HG02943 (cell line): Measurements from ENCODE around the gene LMTK3.
"Not testable (repeated sequence)": the region's sequence is repeated elsewhere in the genome, so short reads cannot be mapped to it uniquely, and the experiment has no call there.

ENCODE experiments used
- ATAC-seq: cut with Tn5 transposase; IDR thresholded peaks from one replicate; pipeline ENCODE4 v1.9.1; 2021; ENCODE audit warnings: mild to moderate bottlenecking, low read depth, moderate library complexity; ENCODE audit not compliant: unreplicated experiment

The LMTK3 gene

DNA sequence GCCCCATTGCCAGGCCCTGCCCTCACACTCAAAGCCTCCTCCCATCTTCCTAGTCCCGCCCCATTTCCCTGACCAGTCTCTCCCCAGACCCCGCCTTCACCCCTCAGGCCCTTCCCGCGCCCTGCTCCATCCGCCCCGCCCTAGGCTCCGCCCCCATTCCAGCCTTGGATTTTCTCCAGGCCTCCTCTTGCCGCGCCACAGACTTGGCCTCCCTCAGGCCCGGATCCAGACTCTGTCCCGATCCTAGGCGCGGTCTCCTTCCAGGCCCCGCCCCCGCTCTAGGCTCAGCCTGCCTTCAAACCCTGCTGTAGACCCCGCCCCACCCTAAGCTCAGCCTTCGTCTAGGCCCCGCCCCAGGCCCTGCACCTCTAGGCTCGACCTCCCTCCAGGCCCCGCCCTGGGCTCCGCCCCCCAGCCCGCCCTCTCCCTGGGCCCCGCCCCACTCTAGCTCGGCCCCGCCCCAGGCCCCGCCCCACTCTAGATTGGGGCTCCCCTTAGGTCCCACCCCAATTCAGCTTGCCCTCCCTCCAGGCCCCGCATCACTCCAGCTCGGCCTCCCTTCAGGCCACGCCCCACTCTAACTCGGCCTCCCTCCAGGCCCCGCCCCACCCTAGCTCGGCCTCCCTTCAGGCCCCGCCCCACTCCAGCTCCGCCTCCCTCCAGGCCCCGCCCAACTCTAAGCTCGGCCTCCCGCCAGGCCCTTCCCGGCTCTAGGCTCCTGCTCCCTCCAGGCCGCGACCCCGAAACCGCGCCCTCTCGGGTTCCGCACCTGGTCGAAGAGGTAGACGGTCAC, 18.5 kb downstream of the LMTK3 start:
- peak; percentile 62 for ATAC-seq

GRCh38 chr19:48491793-48492123, 19.9 kb downstream of the LMTK3 start:
- no peak for ATAC-seq

- no peak for ATAC-seq
Observed at GRCh38 chr19:48490981-48491792, 20.4 kb downstream of the LMTK3 start.

- no peak for ATAC-seq
Observed at GRCh38 chr19:48489608-48490216, 21.9 kb downstream of the LMTK3 start.

DNA sequence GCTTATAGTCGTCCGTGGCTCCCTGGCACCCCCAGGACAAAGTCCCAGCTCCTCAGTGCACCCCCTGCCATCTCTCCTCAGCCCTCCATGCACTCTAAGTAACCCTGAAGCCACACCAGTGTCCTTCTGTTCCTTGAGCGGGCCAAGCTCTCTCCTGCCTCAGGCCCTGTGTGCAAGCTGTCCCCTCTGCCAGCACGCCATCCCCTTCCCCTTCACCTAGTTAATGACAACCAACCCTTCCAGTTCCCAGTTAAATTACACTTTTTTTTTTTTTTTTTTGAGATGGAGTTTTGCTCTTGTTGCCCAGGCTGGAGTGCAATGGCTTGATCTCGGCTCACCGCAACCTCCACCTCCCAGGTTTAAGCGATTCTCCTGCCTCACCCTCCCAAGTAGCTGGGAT, 23.2 kb downstream of the LMTK3 start:
- not testable (repeated sequence) for ATAC-seq

DNA sequence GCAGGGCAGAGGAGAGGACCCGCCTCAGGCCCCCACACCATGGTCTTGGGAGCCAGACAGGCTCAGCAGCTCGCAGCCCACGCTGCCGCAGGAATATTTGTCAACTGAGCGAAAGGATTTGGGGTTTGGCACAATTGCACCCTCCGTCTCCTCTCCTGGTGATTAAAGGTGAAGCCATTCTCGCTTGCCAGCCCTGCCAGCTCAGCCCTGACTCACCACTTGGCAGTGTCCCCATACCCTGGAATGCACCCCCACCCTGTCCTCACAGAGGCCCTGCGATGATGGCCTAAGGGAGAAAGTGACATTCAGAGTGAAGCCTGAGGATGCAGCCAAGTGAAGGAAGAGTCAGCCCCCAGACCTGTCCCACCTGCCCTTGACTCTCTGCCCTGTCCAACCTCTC, 23.7 kb downstream of the LMTK3 start:
- ATAC-seq = no peak

- ATAC-seq = no peak
Observed at GRCh38 chr19:48487544-48487943, 24.1 kb downstream of the LMTK3 start.

DNA sequence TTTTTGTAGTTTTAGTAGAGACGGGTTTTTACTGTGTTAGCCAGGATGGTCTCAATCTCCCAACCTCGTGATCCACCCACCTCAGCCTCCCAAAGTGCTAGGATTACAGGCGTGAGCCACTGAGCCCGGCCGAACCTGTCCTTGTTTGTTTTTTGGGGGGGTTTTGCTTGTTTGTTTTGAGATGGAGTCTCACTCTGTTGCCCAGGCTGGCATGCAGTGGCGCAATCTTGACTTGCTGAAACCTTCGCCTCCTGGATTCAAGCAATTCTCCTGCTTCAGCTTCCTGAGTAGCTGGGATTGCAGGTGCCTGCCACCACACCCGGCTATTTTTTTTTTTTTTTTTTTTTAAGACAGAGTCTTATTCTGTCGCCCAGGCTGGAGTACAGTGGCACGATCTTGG, 24.9 kb downstream of the LMTK3 start:
- not testable (repeated sequence) for ATAC-seq

DNA sequence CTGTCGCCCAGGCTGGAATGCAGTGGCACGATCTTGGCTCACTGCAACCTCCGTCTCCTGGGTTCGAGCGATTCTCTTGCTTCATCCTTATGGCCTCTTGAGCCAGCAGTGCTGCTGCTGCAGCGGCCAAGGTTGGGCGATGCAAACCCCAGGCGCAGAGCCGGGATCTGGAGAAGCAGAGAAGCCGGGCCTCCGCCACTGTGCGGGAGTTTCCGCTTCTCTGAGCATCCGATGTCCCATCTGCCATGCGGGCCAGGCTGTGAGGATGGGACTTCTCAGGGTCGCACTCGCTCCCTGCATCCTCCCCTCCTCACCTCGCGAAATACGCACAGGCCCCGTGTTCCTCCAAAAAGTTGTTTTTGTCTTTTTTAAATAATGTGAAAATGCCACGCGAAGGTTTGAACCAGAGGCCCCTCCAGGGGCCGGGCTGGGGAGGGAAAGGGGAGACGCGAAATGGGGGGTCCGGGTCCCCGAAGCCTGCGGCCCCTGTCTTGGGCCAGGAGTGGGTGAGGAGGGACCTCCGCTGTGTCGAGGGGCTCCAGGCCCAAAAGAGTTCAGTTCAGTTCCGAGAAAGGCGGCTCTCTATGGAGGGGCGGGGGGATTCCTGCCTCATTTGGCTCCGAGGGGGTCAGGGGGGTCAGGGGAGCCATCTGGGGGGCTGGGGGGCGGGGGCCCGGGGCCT, 26.6 kb downstream of the LMTK3 start:
- ATAC-seq = no peak

DNA sequence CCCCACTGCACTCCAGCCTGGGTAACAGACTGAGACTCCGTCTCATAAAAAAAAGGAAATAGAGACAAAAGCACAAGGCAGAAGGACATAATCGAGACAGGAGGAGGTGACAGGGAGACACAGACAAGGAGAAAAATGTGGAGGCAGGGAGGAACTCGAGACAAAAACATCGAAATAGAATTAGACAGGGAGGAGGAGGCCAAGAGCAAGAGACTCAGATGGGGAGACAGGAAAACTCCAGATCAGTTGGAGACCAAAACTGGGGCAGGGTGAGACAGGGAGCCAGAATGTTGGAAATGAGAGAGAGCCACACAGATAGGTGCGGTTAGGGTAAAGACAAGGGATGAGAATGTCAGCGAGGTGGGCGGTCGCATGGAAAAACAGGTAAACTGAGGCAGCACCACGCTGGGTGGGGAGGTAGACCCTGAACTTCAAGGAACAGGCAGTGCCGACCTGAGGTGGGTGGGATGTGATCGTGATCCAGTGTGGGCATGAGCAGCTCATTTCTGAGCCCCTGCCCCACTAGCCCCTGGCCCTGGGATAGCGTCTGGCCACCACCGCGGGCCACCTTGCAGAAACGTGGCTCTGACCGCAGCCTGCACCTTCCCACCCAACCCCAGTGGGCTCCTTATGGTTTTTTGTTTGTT, 27.3 kb downstream of the LMTK3 start:
- ATAC-seq = no peak

DNA sequence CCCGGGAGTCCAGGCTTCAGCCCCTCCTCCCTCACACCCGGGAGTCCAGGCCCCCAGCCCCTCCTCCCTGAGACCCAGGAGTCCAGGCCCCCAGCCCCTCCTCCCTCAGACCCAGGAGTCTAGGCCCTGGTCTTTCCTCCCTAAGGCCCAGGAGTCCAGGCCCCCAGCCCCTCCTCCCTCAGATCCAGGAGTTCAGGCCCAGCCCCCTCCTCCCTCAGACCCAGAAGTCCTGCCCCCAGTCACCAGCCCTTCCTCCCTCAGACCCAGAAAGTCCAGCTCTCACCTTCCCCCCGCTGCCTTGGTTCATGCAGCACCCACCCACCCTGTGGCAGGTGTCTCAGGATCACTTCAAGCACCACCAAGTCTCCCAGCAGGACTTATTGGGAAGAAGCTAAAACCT, 28.3 kb downstream of the LMTK3 start:
- no peak for ATAC-seq

- ATAC-seq = no peak
Observed at GRCh38 chr19:48481846-48482639, 29.6 kb downstream of the LMTK3 start.

DNA sequence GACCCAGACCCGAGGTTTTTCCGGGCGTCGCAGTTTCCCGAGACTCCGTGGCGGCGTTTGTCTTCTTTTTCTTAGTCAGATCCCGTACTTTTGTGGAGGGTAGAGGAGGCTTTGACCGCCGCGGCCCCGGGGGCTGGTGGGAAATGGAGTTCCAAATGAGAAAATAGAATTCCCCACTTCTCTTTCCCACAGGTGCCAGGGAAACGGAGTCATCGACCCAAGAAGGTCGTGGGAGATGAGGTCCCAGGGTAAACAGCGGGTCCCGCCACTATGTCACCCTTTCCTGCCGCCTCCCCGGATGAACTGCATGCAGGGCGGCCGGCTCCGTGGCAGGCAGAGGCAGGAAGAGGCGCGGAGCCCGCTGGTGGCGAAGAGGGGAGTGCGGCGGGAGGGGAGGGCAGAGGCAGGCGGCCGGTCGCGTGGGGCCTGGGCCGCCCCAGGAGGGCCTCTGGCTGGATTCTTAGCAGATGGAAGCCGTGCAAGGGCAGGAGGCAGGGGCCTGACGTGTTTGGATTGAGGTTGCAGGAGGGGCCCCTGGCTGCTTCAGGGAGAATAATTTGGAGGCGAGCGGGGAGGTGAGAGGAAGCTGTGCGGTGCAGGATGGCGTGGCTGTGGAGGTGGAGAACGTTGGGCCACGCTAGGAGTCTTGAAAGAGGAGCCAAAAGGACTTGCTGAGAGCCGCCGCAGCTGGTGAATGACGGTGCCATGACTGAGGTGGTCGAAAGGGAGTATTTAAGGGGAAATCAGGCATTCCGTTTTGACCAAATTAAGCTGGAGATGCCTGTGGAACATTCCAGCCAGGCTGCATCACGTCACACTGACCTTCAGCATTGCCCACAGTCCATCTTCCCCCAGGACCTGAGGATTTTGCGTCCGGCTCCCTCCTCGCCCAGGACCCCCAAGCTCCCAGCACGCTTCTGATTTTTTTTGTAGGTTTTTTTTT, 30.8 kb downstream of the LMTK3 start:
- ATAC-seq = no peak

DNA sequence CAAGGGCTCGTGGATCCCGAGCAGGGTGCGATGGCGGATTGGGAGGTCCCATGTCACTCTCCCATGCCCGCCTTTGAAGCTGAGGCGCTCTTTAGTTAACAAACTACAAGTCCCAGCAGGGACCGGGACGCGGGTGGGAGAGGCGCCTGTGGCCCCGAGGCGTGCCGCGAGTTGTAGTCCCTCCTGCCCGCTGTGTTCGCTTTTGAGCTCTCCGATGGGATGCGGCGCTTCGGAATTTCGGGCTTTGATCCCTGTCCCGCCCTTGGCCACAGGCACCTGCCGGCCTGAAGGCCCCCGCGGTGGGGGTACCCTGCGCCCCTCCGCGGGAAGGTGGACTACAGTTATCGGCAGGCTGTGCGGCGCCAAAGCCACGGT, 31.5 kb downstream of the LMTK3 start:
- no peak for ATAC-seq

DNA sequence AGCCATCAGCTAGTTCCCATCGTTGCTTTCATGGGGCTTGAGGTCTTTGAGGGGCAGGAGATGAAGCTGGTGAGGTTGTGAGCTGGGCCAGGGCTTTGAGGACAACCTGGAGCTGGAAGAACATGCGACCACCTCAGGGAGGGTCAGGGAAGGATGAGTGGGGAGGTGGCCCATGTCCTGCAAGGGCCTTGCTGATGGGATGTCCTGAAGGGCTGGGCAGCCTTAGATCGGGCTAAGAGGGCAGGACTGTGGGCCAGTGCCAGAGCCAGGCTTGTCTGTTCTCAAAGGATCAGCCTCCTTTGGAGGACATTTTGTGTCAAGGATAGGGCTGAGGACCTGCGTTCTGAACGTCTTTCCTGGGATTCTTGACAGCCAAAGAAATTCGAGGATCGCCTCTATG, 31.9 kb downstream of the LMTK3 start:
- no peak for ATAC-seq

- no peak for ATAC-seq
Observed at GRCh38 chr19:48478339-48479256, 33.0 kb downstream of the LMTK3 start.

- no peak for ATAC-seq
Observed at GRCh38 chr19:48477698-48478338, 33.8 kb downstream of the LMTK3 start.
